Stomach smooth muscle (tissue), 2 donors: ENCODE results near the gene MUC13.

Experiments
- H3K27ac ChIP-seq: one replicate; pipeline ENCODE4 v1.7.0; 2013; ENCODE audit warnings: mild to moderate bottlenecking, low read length, inconsistent platforms
- H3K27me3 ChIP-seq, 2 donors: one replicate each; pipeline ENCODE4 v1.7.0; 2013; ENCODE audit warnings: low read length in 2 of 2; ENCODE audit not compliant: insufficient read depth in 2 of 2, control insufficient read depth in 1 of 2
- H3K36me3 ChIP-seq, 2 donors: one replicate each; pipeline ENCODE4 v1.7.0; 2013; ENCODE audit warnings: low read length in 2 of 2; ENCODE audit not compliant: control insufficient read depth in 2 of 2, insufficient read depth in 2 of 2
- H3K4me1 ChIP-seq: one replicate; pipeline ENCODE4 v1.7.0; 2013; ENCODE audit warnings: low read length; ENCODE audit not compliant: control insufficient read depth, insufficient read depth
- H3K4me3 ChIP-seq, 2 donors: one replicate each; pipeline ENCODE4 v1.7.0; 2013; ENCODE audit warnings: low read length in 2 of 2
- H3K9ac ChIP-seq, 2 donors: one replicate each; pipeline ENCODE4 v1.7.0; 2013; ENCODE audit warnings: low read length in 2 of 2, mild to moderate bottlenecking in 1 of 2
- H3K9me3 ChIP-seq, 2 donors: one replicate each; pipeline ENCODE4 v1.7.0; 2013; ENCODE audit warnings: low read length in 2 of 2; ENCODE audit not compliant: control insufficient read depth in 2 of 2
- donor health status: healthy.
- donor health status: Pancreatic carcinoma.

The MUC13 gene

GRCh38 chr3:124903896-124904834 is 30.4 kb downstream of the MUC13 start:
- Histone ChIP-seq H3K4me3 (no peak overlapping the region), H3K27me3 (no peaks in the 10 kb centered on the region), H3K9ac (no peak overlapping the region), H3K9me3 (no peaks in the 10 kb centered on the region), H3K27ac (no peak overlapping the region), H3K4me1 (no peaks in the 10 kb centered on the region), H3K36me3 (no peaks in the 10 kb centered on the region)

GRCh38 chr3:124896824-124897526 is 37.6 kb downstream of the MUC13 start:
- Histone ChIP-seq H3K9ac (no peak overlapping the region), H3K27ac (no peak overlapping the region), H3K27me3 (no peaks in the 10 kb centered on the region), H3K4me1 (no peaks in the 10 kb centered on the region), H3K9me3 (no peaks in the 10 kb centered on the region), H3K4me3 (no peak overlapping the region), H3K36me3 (no peaks in the 10 kb centered on the region)

- Histone ChIP-seq H3K27me3 (no peaks in the 10 kb centered on the region), H3K27ac (no peak overlapping the region)
Measured at GRCh38 chr3:124895756-124896155, 38.8 kb downstream of the MUC13 start.

GRCh38 chr3:124893526-124893925 is 41.0 kb downstream of the MUC13 start:
- Histone ChIP-seq H3K9me3 (no peaks in the 10 kb centered on the region), H3K27me3 (no peaks in the 10 kb centered on the region), H3K4me3 (no peak overlapping the region), H3K9ac (no peak overlapping the region), H3K4me1 (no peaks in the 10 kb centered on the region), H3K27ac (no peak overlapping the region), H3K36me3 (no peaks in the 10 kb centered on the region)

More at GRCh38 chr3:124895756-124896155, 38.8 kb downstream of the MUC13 start:
- Histone ChIP-seq H3K4me3 (no peak overlapping the region), H3K9ac (no peak overlapping the region), H3K4me1 (no peaks in the 10 kb centered on the region), H3K9me3 (no peaks in the 10 kb centered on the region), H3K36me3 (no peaks in the 10 kb centered on the region)

- Histone ChIP-seq H3K27ac (no peak overlapping the region), H3K9ac (no peak overlapping the region)
Measured at GRCh38 chr3:124890573-124891190, 43.9 kb downstream of the MUC13 start.

GRCh38 chr3:124888482-124889441 is 45.8 kb downstream of the MUC13 start:
- H3K27ac ChIP-seq, result no peak overlapping the region
- no peaks in the 10 kb centered on the region for H3K27me3 ChIP-seq
- peaks cover 19% of the 10 kb centered on the region for H3K4me1 ChIP-seq
- no peak overlapping the region for H3K9ac ChIP-seq
- H3K36me3 ChIP-seq, result no peaks in the 10 kb centered on the region
- H3K9me3 ChIP-seq, result no peaks in the 10 kb centered on the region
- H3K4me3 ChIP-seq, result no peak overlapping the region

More at GRCh38 chr3:124890573-124891190, 43.9 kb downstream of the MUC13 start:
- H3K9me3 ChIP-seq, result no peaks in the 10 kb centered on the region
- no peaks in the 10 kb centered on the region for H3K27me3 ChIP-seq
- peaks cover 13% of the 10 kb centered on the region for H3K4me1 ChIP-seq
- H3K4me3 ChIP-seq, result no peak overlapping the region
- no peaks in the 10 kb centered on the region for H3K36me3 ChIP-seq

- Histone ChIP-seq H3K4me1 (peaks cover 19% of the 10 kb centered on the region), H3K27me3 (no peaks in the 10 kb centered on the region), H3K9ac (peak overlapping the region in 1 of 2 donors; percentile 63), H3K9me3 (no peaks in the 10 kb centered on the region), H3K4me3 (peak overlapping the region in 1 of 2 donors; percentile 79), H3K36me3 (no peaks in the 10 kb centered on the region), H3K27ac (peak overlapping the region; percentile 76)
Measured at GRCh38 chr3:124887932-124888298, 46.6 kb downstream of the MUC13 start.

- H3K4me3 ChIP-seq, result peak within 1 kb of the TSS; percentile 59 to 79
- no peaks in the 10 kb centered on the region for H3K27me3 ChIP-seq
- peak within 1 kb of the TSS; percentile 76 for H3K27ac ChIP-seq
- H3K36me3 ChIP-seq, result no peaks in the 10 kb centered on the region
- H3K4me1 ChIP-seq, result peaks cover 19% of the 10 kb centered on the region
- no peaks in the 10 kb centered on the region for H3K9me3 ChIP-seq
- H3K9ac ChIP-seq, result peak within 1 kb of the TSS; percentile 66 to 72
Measured at GRCh38 chr3:124887177-124887931, 47.2 kb downstream of the MUC13 start, which contains the start of gene ITGB5. Gene ITGB5, minus strand, starts transcription at chr3:124887365. Its CDS starts 365 bp downstream, at chr3:124887000.

GRCh38 chr3:124886168-124887056 is 48.1 kb downstream of the MUC13 start:
- Histone ChIP-seq H3K27me3 (no peaks in the 10 kb centered on the region), H3K9ac (peak overlapping the region; percentile 66 to 72), H3K4me1 (peaks cover 21% of the 10 kb centered on the region), H3K4me3 (peak overlapping the region; percentile 46 to 79), H3K36me3 (no peaks in the 10 kb centered on the region), H3K9me3 (no peaks in the 10 kb centered on the region), H3K27ac (peak overlapping the region; percentile 62)
